Stimulated activated CD8-positive, alpha-beta memory T cell treated with anti-CD3 and anti-CD28 coated beads, Interleukin-12 subunit alpha, Interleukin-12 subunit beta, amount 100 ng/mL, for 1 hour (primary cell): ENCODE measurements around the gene PHLPP1.
A peak's percentile ranks its signal among the peaks of the same experiment; 100 is the strongest.
"Not testable (repeated sequence)": the region's sequence is repeated elsewhere in the genome, so short reads cannot be mapped to it uniquely, and the experiment has no call there.

Experiments
- DNase-seq: peaks from one replicate; pipeline ENCODE4 v3.0.0-alpha.2; 2020; ENCODE audit warnings: low read depth

The PHLPP1 gene

GRCh38 chr18:62715436-62715758 lies at the start of gene PHLPP1:
Gene PHLPP1 (plus strand): TSS chr18:62715541. CDS start chr18:62715684, 143 bp downstream.
- no peak for DNase-seq

- no peak for DNase-seq
Measured at GRCh38 chr18:62669225-62669624, 46.1 kb upstream of the PHLPP1 start.

- no peak for DNase-seq
Measured at GRCh38 chr18:62670573-62670972, 44.8 kb upstream of the PHLPP1 start.

- no peak for DNase-seq
Measured at GRCh38 chr18:62672600-62672999, 42.7 kb upstream of the PHLPP1 start.

GRCh38 chr18:62678847-62679485 lies 36.4 kb upstream of the PHLPP1 start:
- no peak for DNase-seq

- DNase-seq = no peak
Measured at GRCh38 chr18:62682371-62682770, 33.0 kb upstream of the PHLPP1 start.

- DNase-seq = no peak
Measured at GRCh38 chr18:62683935-62684334, 31.4 kb upstream of the PHLPP1 start.

- no peak for DNase-seq
Measured at GRCh38 chr18:62688743-62689317, 26.5 kb upstream of the PHLPP1 start.

- no peak for DNase-seq
Measured at GRCh38 chr18:62690236-62690815, 25.0 kb upstream of the PHLPP1 start.

GRCh38 chr18:62693659-62694058 lies 21.7 kb upstream of the PHLPP1 start:
- no peak for DNase-seq

GRCh38 chr18:62697636-62698035 lies 17.7 kb upstream of the PHLPP1 start:
- no peak for DNase-seq

GRCh38 chr18:62702259-62702658 lies 13.1 kb upstream of the PHLPP1 start:
- DNase-seq = no peak

GRCh38 chr18:62706879-62707278 lies 8.5 kb upstream of the PHLPP1 start:
- not testable (repeated sequence) for DNase-seq

- not testable (repeated sequence) for DNase-seq
Measured at GRCh38 chr18:62709908-62710307, 5.4 kb upstream of the PHLPP1 start.

- DNase-seq = no peak
Measured at GRCh38 chr18:62710417-62710816, 4.9 kb upstream of the PHLPP1 start.

GRCh38 chr18:62711781-62712180 lies 3.6 kb upstream of the PHLPP1 start:
- no peak for DNase-seq

- no peak for DNase-seq
Measured at GRCh38 chr18:62713651-62714247, 1.6 kb upstream of the PHLPP1 start.

- peak; percentile 86 for DNase-seq
Measured at GRCh38 chr18:62714671-62715435, 488 bp upstream of the PHLPP1 start.

GRCh38 chr18:62715759-62716615 lies 646 bp downstream of the PHLPP1 start:
- peak; percentile 31 for DNase-seq

GRCh38 chr18:62716619-62717168 lies 1.4 kb downstream of the PHLPP1 start:
- peak; percentile 25 for DNase-seq

GRCh38 chr18:62717169-62717924 lies 2.0 kb downstream of the PHLPP1 start:
- DNase-seq = no peak
